Measurements from ENCODE around the gene PRICKLE4. TPM values are rescaled to one million over a fixed set of nuclear protein-coding genes. Genes with fewer than 3 reads are reported as not detected.

Gene PRICKLE4, protein sequence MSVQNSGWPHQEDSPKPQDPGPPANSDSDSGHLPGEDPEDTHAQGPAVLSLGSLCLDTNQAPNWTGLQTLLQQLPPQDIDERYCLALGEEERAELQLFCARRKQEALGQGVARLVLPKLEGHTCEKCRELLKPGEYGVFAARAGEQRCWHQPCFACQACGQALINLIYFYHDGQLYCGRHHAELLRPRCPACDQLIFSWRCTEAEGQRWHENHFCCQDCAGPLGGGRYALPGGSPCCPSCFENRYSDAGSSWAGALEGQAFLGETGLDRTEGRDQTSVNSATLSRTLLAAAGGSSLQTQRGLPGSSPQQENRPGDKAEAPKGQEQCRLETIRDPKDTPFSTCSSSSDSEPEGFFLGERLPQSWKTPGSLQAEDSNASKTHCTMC
- not detected for total RNA-seq

DNA sequence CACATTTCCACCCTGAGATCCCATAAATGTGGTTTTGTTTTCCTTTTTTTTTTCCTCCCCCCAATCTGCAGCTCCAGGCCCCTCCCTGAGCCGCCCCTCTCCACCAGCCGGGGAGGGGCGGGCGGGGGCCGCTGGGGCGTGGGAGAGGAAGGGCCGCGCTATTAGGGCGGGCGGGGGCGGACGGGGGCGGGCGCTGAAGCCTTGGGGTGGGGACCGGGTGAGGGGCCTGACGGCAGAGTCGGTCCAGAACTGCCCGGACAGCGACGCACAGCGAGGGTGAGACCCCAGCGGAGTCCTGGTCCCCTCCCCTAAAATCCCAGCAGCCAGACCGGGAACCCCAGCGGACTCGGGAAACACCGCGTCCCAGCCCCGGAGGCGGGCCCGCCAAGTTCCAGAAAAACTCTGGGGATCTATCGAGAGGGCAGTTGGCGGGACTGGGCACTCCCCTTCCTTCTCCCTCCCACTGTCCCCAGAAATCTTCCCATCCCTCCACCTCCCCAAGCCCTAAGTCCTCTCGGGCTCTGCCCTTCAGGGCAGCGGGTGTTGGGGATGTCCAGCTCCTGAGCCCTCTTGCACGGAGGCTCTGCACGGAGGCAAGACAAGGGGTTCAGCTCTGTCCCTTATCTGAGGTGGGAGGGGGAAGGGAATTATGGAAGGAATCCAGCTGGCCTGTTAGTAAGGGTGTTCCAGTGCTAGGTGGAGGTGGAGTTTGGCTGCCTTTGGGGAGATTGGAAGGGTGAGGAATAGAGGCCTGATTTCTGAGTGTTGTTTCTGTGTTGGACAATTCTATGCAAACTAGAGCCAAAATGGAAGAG lies at the start of gene PRICKLE4:
Gene PRICKLE4, plus strand, starts transcription at position 232 of the 815 bp plus-strand sequence. CDS start 2,692 bp downstream, outside the sequence.
- H3K4me3 Mint-ChIP-seq: peak within 1 kb of the TSS; percentile 87

DNA sequence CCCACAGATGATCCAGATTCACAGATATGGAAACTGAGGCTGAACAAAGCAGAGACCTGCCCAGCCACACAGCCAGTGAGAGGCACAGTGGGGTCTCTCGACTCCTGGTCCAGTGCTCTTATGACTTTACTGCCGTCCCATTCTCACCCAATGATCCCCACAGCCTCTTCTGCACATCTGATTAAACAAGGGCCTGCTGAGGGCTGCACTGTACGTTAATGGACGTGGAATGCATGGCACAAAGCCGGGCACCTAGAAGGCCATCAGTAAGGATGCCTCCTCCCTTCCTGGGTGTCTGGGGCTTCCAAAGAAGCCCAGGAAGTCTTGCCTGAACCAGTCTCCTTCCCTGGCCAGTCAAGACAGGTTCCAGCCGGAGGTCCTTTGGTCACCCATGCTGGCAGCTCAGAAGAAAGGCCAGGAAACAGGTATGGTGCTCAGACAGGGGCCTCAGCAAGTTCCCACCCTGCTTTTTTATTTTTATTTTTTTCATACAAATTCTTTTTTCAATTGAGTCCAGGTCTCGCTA lies 49.0 kb upstream of the PRICKLE4 start:
- ChIA-PET CTCF (no interaction called here), POLR2A (no interaction called here)
- Mint-ChIP-seq H3K4me3 (no peak overlapping the region), H3K27ac (no peak overlapping the region), H3K9me3 (no peaks in the 10 kb centered on the region), H3K27me3 (no peaks in the 10 kb centered on the region), H3K4me1 (peaks cover 46% of the 10 kb centered on the region), H3K36me3 (ENCODE audit: low read depth) (no peaks in the 10 kb centered on the region)
- no peak for DNase-seq

More for the DNA sequence above, at the start of gene PRICKLE4:
- Mint-ChIP-seq H3K36me3 (ENCODE audit: low read depth) (peaks cover 2% of the 10 kb centered on the region), H3K27me3 (peaks cover 16% of the 10 kb centered on the region), H3K9me3 (no peaks in the 10 kb centered on the region), H3K27ac (peak within 1 kb of the TSS; percentile 68), H3K4me1 (peaks cover 23% of the 10 kb centered on the region)
- CTCF ChIA-PET: interaction anchor here (1.6 kb wide), 1 partner anchor 264 kb away, joined by 9 read pairs; no protein-coding TSS in a partner anchor
- POLR2A ChIA-PET: no interaction called here
- no peak for DNase-seq

DNA sequence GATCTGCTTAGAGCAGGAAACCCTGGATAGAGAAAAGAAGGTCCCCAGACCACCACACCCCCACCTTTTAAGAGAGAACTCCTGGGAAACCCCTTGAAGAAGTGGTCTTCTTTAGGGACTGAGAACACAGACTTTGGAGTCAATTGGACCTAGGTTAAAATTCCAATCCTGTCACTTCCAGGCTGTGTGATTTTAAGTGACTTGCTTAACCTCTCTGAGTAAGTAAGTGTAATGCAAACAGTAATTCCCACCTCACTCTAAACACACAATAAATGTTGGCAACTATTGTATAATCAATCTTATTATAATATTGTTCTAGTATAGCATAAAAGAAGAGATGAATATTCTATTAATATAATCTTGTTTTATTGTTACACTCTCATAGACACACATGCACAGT lies 48.4 kb upstream of the PRICKLE4 start:
- CTCF ChIA-PET: no interaction called here
- Mint-ChIP-seq H3K36me3 (ENCODE audit: low read depth) (no peaks in the 10 kb centered on the region), H3K9me3 (no peaks in the 10 kb centered on the region), H3K27ac (peak overlapping the region; percentile 60), H3K4me3 (no peak overlapping the region), H3K27me3 (no peaks in the 10 kb centered on the region), H3K4me1 (peaks cover 41% of the 10 kb centered on the region)
- POLR2A ChIA-PET: no interaction called here
- DNase-seq: no peak

DNA sequence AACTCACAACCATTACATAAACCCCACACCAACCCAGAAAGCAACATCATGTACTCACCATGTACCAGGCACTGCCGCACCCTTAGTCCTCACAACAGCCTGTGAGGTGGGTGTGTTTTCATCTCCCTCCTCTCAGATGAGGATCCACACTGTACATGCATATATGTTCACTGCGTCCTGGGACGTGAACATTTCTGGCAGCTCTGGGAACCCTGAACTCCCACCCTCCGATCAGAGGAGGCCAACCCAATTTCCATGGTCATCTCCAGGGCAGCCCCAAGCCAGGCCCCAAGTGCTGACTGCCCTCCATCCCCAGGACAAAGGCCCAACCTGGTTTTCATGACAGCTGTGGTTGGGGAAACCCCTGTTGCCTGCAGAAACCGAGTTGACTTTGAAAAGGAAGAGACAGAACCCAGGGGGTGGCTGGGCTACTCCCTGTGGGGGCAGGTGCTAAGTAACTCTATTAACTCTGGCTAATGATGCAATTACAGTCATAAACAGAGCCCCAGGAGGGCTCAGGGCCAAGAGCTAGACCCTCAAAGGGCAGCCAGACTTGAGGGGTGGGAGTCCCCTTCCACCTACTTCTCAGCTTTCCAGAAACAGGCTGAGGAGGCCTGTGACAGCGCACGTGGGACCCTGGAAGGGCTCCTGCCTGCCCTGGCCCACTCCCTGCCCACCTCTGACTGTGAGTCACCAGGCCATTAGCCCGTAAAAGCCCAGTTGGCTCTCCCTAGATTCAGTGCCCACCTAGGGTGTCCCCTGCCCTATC lies 47.8 kb upstream of the PRICKLE4 start:
- POLR2A ChIA-PET: no interaction called here
- CTCF ChIA-PET: interaction anchor here (0.6 to 2.3 kb wide), 10 partner anchors 11 to 1025 kb away, joined by 3 to 13 read pairs (median 4); partner anchors contain the start of genes PGC and TOMM6
- Mint-ChIP-seq H3K36me3 (ENCODE audit: low read depth) (no peaks in the 10 kb centered on the region), H3K9me3 (no peaks in the 10 kb centered on the region), H3K4me3 (peak overlapping the region; percentile 79), H3K4me1 (peaks cover 37% of the 10 kb centered on the region), H3K27ac (peak overlapping the region; percentile 60), H3K27me3 (no peaks in the 10 kb centered on the region)
- DNase-seq: peak; percentile 59

DNA sequence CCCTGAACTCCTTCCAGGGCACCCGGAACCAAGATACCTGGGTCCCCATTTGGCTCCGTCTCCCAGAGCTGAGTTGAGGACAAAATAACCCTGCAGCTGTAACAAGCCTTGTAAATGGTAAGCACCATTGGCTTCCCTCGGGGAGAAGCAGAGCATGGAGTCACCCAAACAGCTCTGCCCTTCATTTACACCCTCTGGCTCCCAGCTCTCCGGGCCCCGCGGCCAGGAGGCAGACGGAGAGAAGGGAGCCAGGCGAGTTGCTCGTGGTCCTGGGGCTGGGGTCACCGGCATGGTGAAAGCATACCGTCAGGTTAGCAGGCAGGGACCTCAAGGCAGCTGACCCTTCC lies 47.2 kb upstream of the PRICKLE4 start:
- Mint-ChIP-seq H3K36me3 (ENCODE audit: low read depth) (no peaks in the 10 kb centered on the region), H3K27ac (peak overlapping the region; percentile 41), H3K9me3 (no peaks in the 10 kb centered on the region), H3K4me1 (peaks cover 37% of the 10 kb centered on the region), H3K4me3 (peak overlapping the region; percentile 79), H3K27me3 (no peaks in the 10 kb centered on the region)
- ChIA-PET POLR2A (no interaction called here), CTCF (interaction anchor here (0.6 to 2.3 kb wide), 12 partner anchors 9 to 1025 kb away, joined by 3 to 13 read pairs (median 4); partner anchors contain the start of genes PGC and TOMM6)
- DNase-seq: no peak

DNA sequence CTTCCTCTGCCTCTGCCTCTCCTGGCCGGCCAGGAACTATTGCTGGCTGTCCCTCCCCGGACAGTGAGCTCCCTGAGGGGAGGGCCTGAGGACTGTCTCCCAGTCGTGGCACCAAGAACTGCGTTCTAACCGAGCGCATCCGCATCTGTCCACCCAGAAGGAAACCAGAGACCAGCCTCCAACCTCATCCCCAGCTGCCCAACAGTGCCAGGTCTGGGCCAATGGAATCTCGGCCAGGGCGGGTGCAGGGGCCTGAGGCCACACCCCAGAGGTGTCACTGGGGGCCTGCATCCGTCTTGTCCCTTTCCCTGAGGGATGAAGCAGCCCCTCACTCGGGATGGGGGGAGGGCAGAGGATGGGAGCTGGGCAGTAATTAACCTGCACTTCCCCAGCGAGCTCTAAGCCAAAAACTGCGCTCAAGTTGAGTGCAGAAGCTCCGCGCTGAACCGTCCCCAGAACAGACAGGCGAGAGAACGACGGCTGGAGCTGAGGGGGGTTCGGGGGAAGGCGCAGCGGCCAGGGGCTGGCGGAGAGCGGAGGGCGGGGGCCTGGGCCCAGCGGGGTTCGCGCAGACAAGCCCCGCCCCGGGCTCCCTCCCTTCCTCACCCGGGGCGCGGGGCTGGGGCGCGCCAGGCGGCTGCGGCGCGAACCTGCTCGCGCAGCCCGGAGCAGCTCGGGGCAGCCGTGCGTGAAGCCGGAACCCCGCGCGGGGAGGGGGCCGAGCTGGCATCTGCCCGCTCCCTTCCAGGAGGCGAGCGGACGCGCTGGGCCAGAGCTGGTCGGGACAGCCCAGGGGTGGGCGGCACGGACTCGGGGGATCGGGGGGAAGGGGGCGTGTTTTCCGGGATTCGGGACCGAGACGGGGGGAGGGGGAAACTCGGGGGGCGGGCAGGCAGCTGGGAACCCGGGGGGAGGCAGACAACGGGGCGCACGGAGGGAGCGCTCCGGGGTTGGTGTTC lies 46.6 kb upstream of the PRICKLE4 start:
- POLR2A ChIA-PET: interaction anchor here (0.7 kb wide), 1 partner anchor 11 kb away, joined by 3 read pairs; no protein-coding TSS in a partner anchor
- H3K27ac Mint-ChIP-seq: peak overlapping the region; percentile 84
- H3K36me3 Mint-ChIP-seq (ENCODE audit: low read depth): no peaks in the 10 kb centered on the region
- CTCF ChIA-PET: interaction anchor here (0.6 to 2.3 kb wide), 15 partner anchors 10 to 310 kb away, joined by 3 to 13 read pairs (median 4); partner anchors contain the start of genes PGC and TOMM6
- peak; percentile 67 for DNase-seq
- no peaks in the 10 kb centered on the region for H3K9me3 Mint-ChIP-seq
- H3K4me3 Mint-ChIP-seq: peak overlapping the region; percentile 79
- H3K4me1 Mint-ChIP-seq: peaks cover 36% of the 10 kb centered on the region
- no peaks in the 10 kb centered on the region for H3K27me3 Mint-ChIP-seq

DNA sequence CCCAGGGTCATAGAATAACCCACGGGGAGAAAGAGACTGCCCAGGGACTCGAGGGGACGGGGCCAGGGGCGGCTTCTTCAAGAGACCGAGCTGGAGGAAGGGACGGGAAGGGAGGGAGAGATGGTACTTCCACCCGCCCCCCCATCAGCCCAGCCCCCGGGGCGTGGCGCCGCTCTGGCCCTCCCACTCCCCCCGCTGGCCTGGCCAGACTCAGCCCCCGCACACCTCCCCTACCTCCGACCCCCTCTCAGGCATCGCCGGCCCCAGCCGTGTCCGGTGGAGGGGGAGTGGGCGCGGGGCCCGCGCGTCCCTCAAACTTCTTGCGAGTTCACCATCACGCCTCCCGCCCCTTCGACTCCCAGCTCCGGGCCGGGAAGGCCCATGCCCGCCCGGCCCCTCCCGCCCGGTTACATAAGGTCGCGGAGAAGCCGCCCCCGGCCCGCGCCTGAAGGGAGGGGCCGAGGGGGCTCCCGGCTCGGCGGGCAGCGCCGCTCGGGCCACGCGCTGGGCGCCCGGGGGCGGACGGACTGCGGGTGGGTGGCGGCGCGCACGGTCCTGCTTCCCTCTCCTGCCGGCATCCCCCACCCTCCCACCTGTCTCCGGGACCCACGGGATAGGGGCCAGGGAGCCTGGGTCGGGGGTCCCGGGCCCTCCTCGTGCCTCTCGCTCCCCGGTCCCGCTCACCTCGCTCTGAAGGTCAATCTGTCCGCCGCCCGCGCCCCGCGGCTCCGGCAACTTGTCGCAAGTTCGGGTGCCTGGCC lies 45.7 kb upstream of the PRICKLE4 start:
- Mint-ChIP-seq H3K4me1 (peaks cover 34% of the 10 kb centered on the region), H3K27ac (peak overlapping the region; percentile 62), H3K36me3 (ENCODE audit: low read depth) (no peaks in the 10 kb centered on the region), H3K4me3 (peak overlapping the region; percentile 83), H3K9me3 (no peaks in the 10 kb centered on the region), H3K27me3 (no peaks in the 10 kb centered on the region)
- ChIA-PET CTCF (interaction anchor here (0.6 to 2.3 kb wide), 8 partner anchors 13 to 310 kb away, joined by 3 to 13 read pairs (median 8); partner anchors contain the start of gene TOMM6), POLR2A (no interaction called here)
- peak; percentile 69 for DNase-seq

DNA sequence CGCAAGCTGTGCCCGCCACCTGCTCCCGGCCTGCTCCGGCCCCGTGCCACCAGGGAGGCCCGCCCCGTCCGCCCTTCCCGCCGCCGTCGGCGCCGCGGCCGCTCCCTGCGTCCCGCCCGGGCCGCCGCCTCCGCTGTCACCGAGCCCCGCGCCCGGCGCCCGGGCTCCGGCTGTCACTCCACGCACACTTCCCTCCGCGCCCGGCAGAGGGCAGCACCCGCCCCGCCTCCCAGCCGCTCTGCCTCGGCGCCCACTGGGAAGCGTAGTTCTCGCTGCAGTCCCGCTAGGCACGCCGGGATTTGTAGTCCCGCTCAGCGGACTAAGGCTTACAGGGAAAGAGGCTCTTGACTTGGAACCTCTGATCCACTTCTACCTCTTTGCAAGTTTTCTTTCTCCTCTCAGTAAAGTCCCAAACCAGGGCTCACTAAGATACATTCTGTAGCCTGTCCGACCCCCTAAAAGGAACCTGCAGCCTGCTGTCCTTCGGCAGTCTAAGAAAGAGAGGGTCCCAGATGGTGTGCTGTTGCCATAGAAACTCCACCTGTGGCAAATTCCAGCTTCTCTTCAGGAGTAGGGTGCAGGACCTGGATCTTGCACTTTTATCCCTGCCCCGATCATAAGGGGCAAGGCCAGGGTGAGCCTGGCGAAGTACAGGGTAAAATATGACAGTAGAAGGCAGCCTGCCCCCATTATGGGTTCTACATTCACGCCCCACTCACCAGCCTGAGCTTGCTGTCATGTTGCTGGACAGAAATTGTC lies 45.0 kb upstream of the PRICKLE4 start, which contains the start of gene TFEB:
Gene TFEB, minus strand, starts transcription at position 182 of the 759 bp plus-strand sequence. CDS start 44,395 bp downstream, outside the sequence.
- no peaks in the 10 kb centered on the region for H3K9me3 Mint-ChIP-seq

DNA sequence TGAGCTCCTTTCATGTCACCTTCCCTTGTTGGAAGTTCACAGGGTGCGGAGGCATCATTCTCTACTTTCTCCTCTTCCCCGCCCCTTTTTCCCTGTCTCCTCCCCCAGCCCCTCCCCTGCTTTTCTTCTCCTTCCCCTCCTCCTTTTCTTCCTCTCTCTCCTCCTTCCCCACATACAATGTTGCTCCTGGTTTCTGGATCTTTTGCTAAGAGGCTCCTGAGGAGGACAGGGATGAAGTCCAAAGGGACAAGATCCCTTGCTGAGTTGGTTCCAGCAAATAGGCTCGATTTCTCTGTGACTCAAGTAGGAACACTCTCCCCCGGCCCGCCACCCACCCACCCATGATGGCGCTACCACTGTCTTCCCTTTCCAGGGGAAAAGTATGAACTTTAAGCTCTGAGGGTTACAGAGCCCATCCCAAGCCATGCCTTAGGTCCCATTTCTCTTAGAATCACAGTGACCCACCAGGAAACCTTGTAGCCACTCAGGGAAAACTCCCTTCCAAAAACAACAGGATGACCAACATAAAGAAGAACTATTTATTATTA lies 44.3 kb upstream of the PRICKLE4 start:
- Mint-ChIP-seq H3K4me1 (peaks cover 23% of the 10 kb centered on the region), H3K27ac (no peak overlapping the region), H3K36me3 (ENCODE audit: low read depth) (no peaks in the 10 kb centered on the region), H3K4me3 (peak overlapping the region; percentile 83), H3K9me3 (no peaks in the 10 kb centered on the region), H3K27me3 (no peaks in the 10 kb centered on the region)
- no peak for DNase-seq
- POLR2A ChIA-PET: no interaction called here
- CTCF ChIA-PET: interaction anchor here (1.0 to 1.5 kb wide), 3 partner anchors 9 to 41 kb away, joined by 3 to 6 read pairs (median 4); no protein-coding TSS in a partner anchor

More for the DNA sequence above, 45.0 kb upstream of the PRICKLE4 start, which contains the start of gene TFEB:
- ChIA-PET CTCF (interaction anchor here (1.2 to 1.5 kb wide), 3 partner anchors 10 to 306 kb away, joined by 4 to 6 read pairs (median 4); no protein-coding TSS in a partner anchor), POLR2A (no interaction called here)
- Mint-ChIP-seq H3K4me3 (peak within 1 kb of the TSS; percentile 83), H3K36me3 (ENCODE audit: low read depth) (no peaks in the 10 kb centered on the region), H3K4me1 (peaks cover 27% of the 10 kb centered on the region), H3K27ac (peak within 1 kb of the TSS; percentile 66), H3K27me3 (no peaks in the 10 kb centered on the region)
- peak; percentile 93 for DNase-seq
